OCI-LY3 (cell line): ENCODE results near the gene SAMD11.
"Not testable (repeated sequence)": the region's sequence is repeated elsewhere in the genome, so short reads cannot be mapped to it uniquely, and the experiment has no call there.

Experiments used
- H2AFZ ChIP-seq: fragments of 200-600, 300-600 bp; shearing (Covaris generic); 2 replicates; pipeline ENCODE4 v1.6.0; 2014; ENCODE audit warnings: antibody characterized with exemption, low read depth, low read length
- H3K27ac ChIP-seq: fragments of 200-600, 300-600 bp; sonication (generic); 2 replicates; pipeline ENCODE4 v1.5.1; 2014; ENCODE audit warnings: mild to moderate bottlenecking, low read length, moderate library complexity, mixed read lengths
- H3K27me3 ChIP-seq: fragments of 200-600, 300-600 bp; sonication (generic); 2 replicates; pipeline ENCODE4 v1.6.1; 2014; ENCODE audit warnings: low read depth, low read length, mixed read lengths
- H3K36me3 ChIP-seq: fragments of 200-600, 300-600 bp; sonication (generic); replicated peaks from 2 replicates; pipeline ENCODE3; 2014; ENCODE audit warnings: low read depth, low read length, mixed read lengths
- H3K4me1 ChIP-seq: fragments of 300-600, 200-600 bp; sonication (generic); 2 replicates; pipeline ENCODE4 v1.6.1; 2014; ENCODE audit warnings: low read length, mixed read lengths
- H3K4me2 ChIP-seq: fragments of 200-600, 300-600 bp; sonication (generic); 2 replicates; pipeline ENCODE4 v1.6.1; 2014; ENCODE audit warnings: low read length, mixed read lengths
- H3K4me3 ChIP-seq: fragments of 300-600, 200-600 bp; sonication (generic); 2 replicates; pipeline ENCODE4 v1.5.1; 2014; ENCODE audit warnings: antibody characterized with exemption, mild to moderate bottlenecking, low read length, moderate library complexity
- H3K79me2 ChIP-seq: fragments of 300-600, 200-600 bp; shearing (Covaris generic); 2 replicates; pipeline ENCODE4 v1.6.1; 2014; ENCODE audit warnings: mild to moderate bottlenecking, low read length, mixed read lengths
- H3K9ac ChIP-seq: fragments of 300-600, 200-600 bp; shearing (Covaris generic); 2 replicates; pipeline ENCODE4 v1.6.0; 2014; ENCODE audit warnings: mild to moderate bottlenecking, low read length, moderate library complexity
- H3K9me3 ChIP-seq: fragments of 200-600, 300-600 bp; shearing (Covaris generic); 2 replicates; pipeline ENCODE4 v1.6.1; 2014; ENCODE audit warnings: low read length, mixed read lengths; ENCODE audit not compliant: insufficient read depth
- H4K20me1 ChIP-seq: fragments of 200-600, 300-600 bp; sonication (generic); 2 replicates; pipeline ENCODE4 v1.6.1; 2016; ENCODE audit warnings: low read length, mixed read lengths; ENCODE audit not compliant: insufficient read depth
- EZH2phosphoT487 ChIP-seq: fragments of 200-600 bp; shearing (Covaris generic); IDR thresholded peaks from 2 replicates; pipeline ENCODE4 v1.6.1; 2018; ENCODE audit warnings: antibody characterized with exemption, mixed run types, low read depth
- TF ChIP-seq, protein P1 (sequence below): fragments of 200-600, 300-600 bp; sonication (generic); IDR thresholded peaks from 2 replicates; pipeline ENCODE4 v1.5.1; 2014; ENCODE audit warnings: antibody characterized with exemption, low read length, low read depth

Gene SAMD11

DNA sequence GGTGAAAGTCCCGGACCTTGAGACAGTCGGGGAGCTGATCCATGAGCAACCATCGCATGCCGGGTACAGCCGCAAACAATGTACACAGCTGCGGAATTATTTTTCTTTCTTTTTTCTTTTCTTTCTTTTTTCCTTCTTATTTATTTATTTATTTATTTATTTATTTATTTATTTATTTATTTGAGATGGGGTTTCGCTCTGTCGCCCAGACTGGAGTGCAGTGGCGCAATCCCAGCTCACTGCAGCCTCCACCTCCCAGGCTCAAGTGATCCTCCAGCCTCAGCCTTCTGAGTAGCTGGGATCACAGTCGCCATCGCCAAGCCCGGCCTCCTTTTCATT lies 60.7 kb downstream of the SAMD11 start:
- Histone ChIP-seq H3K4me3 (no peak overlapping the region), H3K4me2 (no peak overlapping the region), H4K20me1 (no peaks in the 10 kb centered on the region), H2AFZ (no peak overlapping the region), H3K27ac (no peak overlapping the region), H3K4me1 (no peaks in the 10 kb centered on the region), H3K9ac (no peak overlapping the region), H3K9me3 (no peaks in the 10 kb centered on the region), H3K79me2 (no peaks in the 10 kb centered on the region), H3K36me3 (no peaks in the 10 kb centered on the region), H3K27me3 (peaks cover 10% of the 10 kb centered on the region)
- TF ChIP-seq EZH2phosphoT487: no peak
- TF ChIP-seq, protein P1, sequence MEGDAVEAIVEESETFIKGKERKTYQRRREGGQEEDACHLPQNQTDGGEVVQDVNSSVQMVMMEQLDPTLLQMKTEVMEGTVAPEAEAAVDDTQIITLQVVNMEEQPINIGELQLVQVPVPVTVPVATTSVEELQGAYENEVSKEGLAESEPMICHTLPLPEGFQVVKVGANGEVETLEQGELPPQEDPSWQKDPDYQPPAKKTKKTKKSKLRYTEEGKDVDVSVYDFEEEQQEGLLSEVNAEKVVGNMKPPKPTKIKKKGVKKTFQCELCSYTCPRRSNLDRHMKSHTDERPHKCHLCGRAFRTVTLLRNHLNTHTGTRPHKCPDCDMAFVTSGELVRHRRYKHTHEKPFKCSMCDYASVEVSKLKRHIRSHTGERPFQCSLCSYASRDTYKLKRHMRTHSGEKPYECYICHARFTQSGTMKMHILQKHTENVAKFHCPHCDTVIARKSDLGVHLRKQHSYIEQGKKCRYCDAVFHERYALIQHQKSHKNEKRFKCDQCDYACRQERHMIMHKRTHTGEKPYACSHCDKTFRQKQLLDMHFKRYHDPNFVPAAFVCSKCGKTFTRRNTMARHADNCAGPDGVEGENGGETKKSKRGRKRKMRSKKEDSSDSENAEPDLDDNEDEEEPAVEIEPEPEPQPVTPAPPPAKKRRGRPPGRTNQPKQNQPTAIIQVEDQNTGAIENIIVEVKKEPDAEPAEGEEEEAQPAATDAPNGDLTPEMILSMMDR: no peak

DNA sequence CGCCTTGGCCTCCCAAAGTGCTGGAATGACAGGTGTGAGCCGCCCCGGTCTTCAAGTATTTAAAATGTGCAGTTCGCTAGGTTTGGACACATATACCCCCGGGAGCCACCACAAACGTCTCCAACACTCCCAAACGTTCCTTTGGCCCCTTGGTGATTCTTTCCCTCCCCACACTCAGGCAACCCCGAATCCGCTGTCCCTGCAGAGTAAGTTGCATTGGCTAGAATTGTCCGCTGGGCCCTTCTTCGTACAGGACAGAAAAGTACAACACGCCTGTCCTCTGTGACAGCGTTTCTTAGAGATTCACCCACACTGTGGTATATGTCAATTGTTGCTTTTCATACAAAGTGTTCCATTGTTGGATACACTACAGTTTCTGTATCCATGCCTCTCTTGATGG lies 61.4 kb downstream of the SAMD11 start:
- Histone ChIP-seq H3K9ac (no peak overlapping the region), H2AFZ (no peak overlapping the region), H3K79me2 (no peaks in the 10 kb centered on the region), H3K36me3 (no peaks in the 10 kb centered on the region), H3K4me3 (no peak overlapping the region), H3K4me2 (no peak overlapping the region), H3K9me3 (no peaks in the 10 kb centered on the region), H3K4me1 (no peaks in the 10 kb centered on the region), H3K27ac (no peak overlapping the region), H3K27me3 (peaks cover 15% of the 10 kb centered on the region), H4K20me1 (no peaks in the 10 kb centered on the region)
- TF ChIP-seq, protein P1: no peak
- no peak for TF ChIP-seq EZH2phosphoT487

DNA sequence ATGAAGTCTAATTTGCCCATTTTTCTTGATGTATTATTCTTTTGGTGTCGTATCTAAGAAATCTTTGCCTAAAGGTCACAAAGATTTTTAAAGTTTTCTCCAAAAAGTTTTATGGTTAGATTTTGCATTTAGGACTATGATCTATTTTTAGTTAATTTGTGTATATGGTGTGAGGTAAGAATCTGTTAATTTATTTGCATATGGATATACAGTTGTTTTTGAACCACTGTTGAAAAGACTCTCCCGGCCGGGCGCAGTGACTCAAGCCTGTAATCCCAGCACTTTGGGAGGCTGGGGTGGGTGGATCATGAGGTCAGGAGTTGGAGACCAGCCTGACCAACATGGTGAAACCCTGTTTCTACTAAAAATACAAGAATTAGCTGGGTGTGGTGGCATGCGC lies 64.3 kb downstream of the SAMD11 start:
- H3K4me2 ChIP-seq, H3K79me2 ChIP-seq, H4K20me1 ChIP-seq, H3K9ac ChIP-seq, H2AFZ ChIP-seq, H3K9me3 ChIP-seq, H3K27ac ChIP-seq, H3K4me3 ChIP-seq, H3K36me3 ChIP-seq: not testable (repeated sequence)
- H3K27me3 ChIP-seq: peaks cover 18% of the 10 kb centered on the region
- H3K4me1 ChIP-seq: peaks cover 14% of the 10 kb centered on the region

DNA sequence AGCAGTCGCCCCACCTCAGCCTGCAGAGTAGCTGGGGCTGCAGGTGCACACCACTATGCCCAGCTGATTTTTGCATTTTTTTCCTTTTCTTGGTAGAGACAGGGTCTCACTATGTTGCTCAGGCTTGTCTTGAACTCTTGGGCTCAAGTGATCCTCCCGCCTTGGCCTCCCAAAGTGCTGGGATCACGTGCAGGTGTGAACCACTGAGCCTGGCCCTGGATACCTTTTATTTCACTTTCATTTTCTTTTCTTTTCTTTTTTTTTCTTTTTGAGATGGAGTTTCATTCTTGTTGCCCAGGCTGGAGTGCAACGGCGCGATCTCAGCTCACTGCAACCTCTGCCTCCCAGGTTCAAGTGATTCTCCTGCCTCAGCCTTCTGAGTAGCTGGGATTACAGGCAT lies 67.6 kb downstream of the SAMD11 start:
- peaks cover 23% of the 10 kb centered on the region for H3K27me3 ChIP-seq

DNA sequence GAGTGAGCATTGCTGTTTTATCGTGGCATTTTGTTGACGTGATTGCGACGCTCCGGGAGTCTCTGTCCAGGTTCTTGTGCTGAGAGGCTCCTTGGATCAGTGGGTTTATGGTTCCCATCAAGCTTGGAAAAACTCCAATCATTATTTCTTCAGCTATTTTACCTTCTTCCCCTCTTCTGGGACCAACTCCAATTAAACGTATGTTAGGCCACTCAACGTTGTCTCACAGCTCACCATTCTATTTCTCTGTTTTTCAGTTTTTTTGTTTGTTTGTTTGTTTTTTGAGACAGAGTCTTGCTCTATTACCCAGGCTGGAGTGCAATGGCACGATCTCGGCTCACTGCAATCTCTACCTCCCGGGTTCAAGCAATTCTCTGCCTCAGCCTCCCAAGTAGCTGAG lies 68.2 kb downstream of the SAMD11 start:
- Histone ChIP-seq H3K27me3 (peaks cover 23% of the 10 kb centered on the region), H3K4me2 (peak overlapping the region; percentile 67; the same call in 1 of the 2 replicates)

More for the DNA sequence above, 67.6 kb downstream of the SAMD11 start:
- peaks cover 18% of the 10 kb centered on the region for H3K4me1 ChIP-seq
- not testable (repeated sequence) for H3K9ac ChIP-seq, H3K27ac ChIP-seq, H3K4me2 ChIP-seq, H3K36me3 ChIP-seq, H3K9me3 ChIP-seq, H2AFZ ChIP-seq, H3K4me3 ChIP-seq, H4K20me1 ChIP-seq, H3K79me2 ChIP-seq

More for the DNA sequence above, 68.2 kb downstream of the SAMD11 start:
- Histone ChIP-seq H3K9me3 (no peaks in the 10 kb centered on the region), H3K9ac (no peak overlapping the region), H3K36me3 (no peaks in the 10 kb centered on the region), H3K27ac (no peak overlapping the region), H3K4me3 (no peak overlapping the region), H3K79me2 (no peaks in the 10 kb centered on the region), H4K20me1 (peaks cover 2% of the 10 kb centered on the region; the same call in 1 of the 2 replicates), H2AFZ (no peak overlapping the region), H3K4me1 (peaks cover 18% of the 10 kb centered on the region)
- TF ChIP-seq EZH2phosphoT487: no peak
- TF ChIP-seq, protein P1: no peak
